H1 (cell line): ENCODE measurements around the gene CDIPT.
"Not testable (repeated sequence)": the region's sequence is repeated elsewhere in the genome, so short reads cannot be mapped to it uniquely, and the experiment has no call there.

Source experiments
- EGR1 ChIP-seq: IDR thresholded peaks from 2 replicates; pipeline ENCODE4 v1.6.1; 2011; ENCODE audit warnings: low read depth, low read length, borderline replicate concordance
- EZH2 ChIP-seq: fragments of 200-600 bp; sonication (generic); IDR thresholded peaks from 2 replicates; pipeline ENCODE4 v1.7.1; 2012; ENCODE audit warnings: low read depth, mild to moderate bottlenecking, moderate library complexity, low read length, inconsistent platforms; ENCODE audit not compliant: severe bottlenecking
- POLR2A ChIP-seq, 2 experiments: IDR thresholded peaks; 1 replicate in 1 of 2; 2 replicates in 1 of 2; pipeline ENCODE4 v1.6.1; 2011; ENCODE audit warnings: low read depth in 2 of 2, low read length in 2 of 2, mild to moderate bottlenecking in 2 of 2; ENCODE audit errors: control extremely low read depth in 1 of 2
- POLR2AphosphoS5 ChIP-seq: IDR thresholded peaks from 2 replicates; pipeline ENCODE4 v1.6.1; 2011; ENCODE audit warnings: low read depth, low read length
- RFX5 ChIP-seq: IDR thresholded peaks from 2 replicates; pipeline ENCODE4 v1.6.1; 2011; ENCODE audit warnings: low read depth, low read length, improper control_type of control experiment, borderline replicate concordance
- SAP30 ChIP-seq: fragments of 300-600 bp; sonication (generic); IDR thresholded peaks from 2 replicates; pipeline ENCODE4 v1.7.1; 2012; ENCODE audit warnings: low read length, moderate library complexity, mild to moderate bottlenecking, inconsistent platforms; ENCODE audit not compliant: insufficient read depth, insufficient replicate concordance
- YY1 ChIP-seq: IDR thresholded peaks from 2 replicates; pipeline ENCODE4 v1.6.1; 2011; ENCODE audit warnings: low read depth, mild to moderate bottlenecking, low read length
- TF ChIP-seq, protein P1 (sequence below), 3 experiments: IDR thresholded peaks; 1 replicate in 2 of 3; 2 replicates in 1 of 3; pipeline versions ENCODE4 v1.5.1 to v1.6.1; 2011; ENCODE audit warnings: low read length in 3 of 3, mild to moderate bottlenecking in 3 of 3, inconsistent platforms in 2 of 3, low read depth in 1 of 3, moderate library complexity in 1 of 3; ENCODE audit not compliant: insufficient read depth in 1 of 3; ENCODE audit errors: control extremely low read depth in 1 of 3

- not testable (repeated sequence) for TF ChIP-seq EGR1; EZH2; YY1; POLR2AphosphoS5; SAP30; POLR2A (IDR thresholded peaks at IDR 0.05; ENCODE audit: control extremely low read depth in 1 of 2, low read depth in 2 of 2, low read length in 2 of 2); RFX5
- TF ChIP-seq, protein P1, sequence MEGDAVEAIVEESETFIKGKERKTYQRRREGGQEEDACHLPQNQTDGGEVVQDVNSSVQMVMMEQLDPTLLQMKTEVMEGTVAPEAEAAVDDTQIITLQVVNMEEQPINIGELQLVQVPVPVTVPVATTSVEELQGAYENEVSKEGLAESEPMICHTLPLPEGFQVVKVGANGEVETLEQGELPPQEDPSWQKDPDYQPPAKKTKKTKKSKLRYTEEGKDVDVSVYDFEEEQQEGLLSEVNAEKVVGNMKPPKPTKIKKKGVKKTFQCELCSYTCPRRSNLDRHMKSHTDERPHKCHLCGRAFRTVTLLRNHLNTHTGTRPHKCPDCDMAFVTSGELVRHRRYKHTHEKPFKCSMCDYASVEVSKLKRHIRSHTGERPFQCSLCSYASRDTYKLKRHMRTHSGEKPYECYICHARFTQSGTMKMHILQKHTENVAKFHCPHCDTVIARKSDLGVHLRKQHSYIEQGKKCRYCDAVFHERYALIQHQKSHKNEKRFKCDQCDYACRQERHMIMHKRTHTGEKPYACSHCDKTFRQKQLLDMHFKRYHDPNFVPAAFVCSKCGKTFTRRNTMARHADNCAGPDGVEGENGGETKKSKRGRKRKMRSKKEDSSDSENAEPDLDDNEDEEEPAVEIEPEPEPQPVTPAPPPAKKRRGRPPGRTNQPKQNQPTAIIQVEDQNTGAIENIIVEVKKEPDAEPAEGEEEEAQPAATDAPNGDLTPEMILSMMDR (IDR thresholded peaks at IDR 0.05; ENCODE audit: control extremely low read depth in 1 of 3, insufficient read depth in 1 of 3, low read depth in 1 of 3, low read length in 3 of 3) = not testable (repeated sequence)
Observed at GRCh38 chr16:29889372-29889771, 26.3 kb upstream of the CDIPT start.
